Osteoblast (primary cell): ENCODE measurements around the gene PACSIN2. TPM values are rescaled to one million over a fixed set of nuclear protein-coding genes. Genes with fewer than 3 reads are reported as not detected.
"Not testable (repeated sequence)": the region's sequence is repeated elsewhere in the genome, so short reads cannot be mapped to it uniquely, and the experiment has no call there.

Source experiments
- DNase-seq: peaks from one replicate; pipeline ENCODE4 v3.0.0; 2011; ENCODE audit warnings: low spot score, mixed read lengths; ENCODE audit not compliant: insufficient read length; ENCODE audit errors: missing footprints
- H2AFZ ChIP-seq: 2 replicates; pipeline ENCODE4 v1.6.0; 2011; ENCODE audit warnings: mild to moderate bottlenecking, low read length
- H3K27ac ChIP-seq: 2 replicates; pipeline ENCODE4 v1.5.1; 2011; ENCODE audit warnings: mild to moderate bottlenecking, low read depth, low read length, moderate library complexity
- H3K27me3 ChIP-seq: 2 replicates; pipeline ENCODE4 v1.6.0; 2012; ENCODE audit warnings: mild to moderate bottlenecking, control low read depth, inconsistent platforms, low read length, moderate library complexity; ENCODE audit not compliant: insufficient read depth
- H3K36me3 ChIP-seq: 2 replicates; pipeline ENCODE4 v1.5.1; 2011; ENCODE audit warnings: mild to moderate bottlenecking, low read length, control low read depth, moderate library complexity; ENCODE audit not compliant: insufficient read depth
- H3K4me1 ChIP-seq: 2 replicates; pipeline ENCODE4 v1.5.1; 2011; ENCODE audit warnings: mild to moderate bottlenecking, low read length, control low read depth, moderate library complexity; ENCODE audit not compliant: insufficient read depth
- H3K4me2 ChIP-seq: 2 replicates; pipeline ENCODE4 v1.6.0; 2011; ENCODE audit warnings: mild to moderate bottlenecking, low read length; ENCODE audit not compliant: insufficient read depth
- H3K4me3 ChIP-seq: fragments of 200-600 bp; sonication (generic); 3 replicates; pipeline ENCODE4 v1.5.1; 2012; ENCODE audit warnings: mild to moderate bottlenecking, low read length, inconsistent platforms; ENCODE audit not compliant: insufficient read depth
- H3K79me2 ChIP-seq: 2 replicates; pipeline ENCODE4 v1.6.0; 2012; ENCODE audit warnings: mild to moderate bottlenecking, low read length, control low read depth, inconsistent platforms; ENCODE audit not compliant: insufficient read depth
- H3K9me3 ChIP-seq: 2 replicates; pipeline ENCODE4 v1.5.1; 2011; ENCODE audit warnings: low read depth, low read length, control low read depth
- H4K20me1 ChIP-seq: 2 replicates; pipeline ENCODE4 v1.6.0; 2012; ENCODE audit warnings: mild to moderate bottlenecking, low read length, control low read depth; ENCODE audit not compliant: insufficient read depth
- CTCF ChIP-seq: IDR thresholded peaks from 2 replicates; pipeline ENCODE4 v1.5.1; 2011; ENCODE audit warnings: mild to moderate bottlenecking, low read depth, low read length, moderate library complexity; ENCODE audit errors: extremely low read depth
- total RNA-seq: library from RNA; depleted of rRNA; stranded (reverse); fragments of >200 nt; gene quantifications from 2 replicates; pipeline ENCODE4 v1.2.3, GENCODE V29; 2012

The PACSIN2 gene
- total RNA-seq, 1 donor = 38.0 TPM

GRCh38 chr22:42922374-42923191 lies 92.4 kb downstream of the PACSIN2 start:
- peak overlapping the region; percentile 82 for H3K27ac ChIP-seq
- peaks cover 36% of the 10 kb centered on the region for H3K4me1 ChIP-seq
- H3K9me3 ChIP-seq = no peaks in the 10 kb centered on the region
- H3K36me3 ChIP-seq = no peaks in the 10 kb centered on the region
- DNase-seq = peak; percentile 35
- peaks cover 16% of the 10 kb centered on the region for H4K20me1 ChIP-seq
- no peaks in the 10 kb centered on the region for H3K27me3 ChIP-seq
- TF ChIP-seq CTCF = no peak
- peaks cover 80% of the 10 kb centered on the region for H3K79me2 ChIP-seq
- H3K4me2 ChIP-seq = no peak overlapping the region
- H2AFZ ChIP-seq = no peak overlapping the region
- no peak overlapping the region for H3K4me3 ChIP-seq

- peak; percentile 90 for DNase-seq
- H4K20me1 ChIP-seq = peaks cover 17% of the 10 kb centered on the region
- H3K4me3 ChIP-seq = no peak overlapping the region
- no peaks in the 10 kb centered on the region for H3K36me3 ChIP-seq
- no peaks in the 10 kb centered on the region for H3K9me3 ChIP-seq
- H3K79me2 ChIP-seq = peaks cover 82% of the 10 kb centered on the region
- H2AFZ ChIP-seq = no peak overlapping the region
- peak overlapping the region; percentile 82 for H3K27ac ChIP-seq
- H3K27me3 ChIP-seq = no peaks in the 10 kb centered on the region
- H3K4me1 ChIP-seq = peaks cover 36% of the 10 kb centered on the region
- peak overlapping the region; percentile 38 for H3K4me2 ChIP-seq
- no peak for TF ChIP-seq CTCF
Observed at GRCh38 chr22:42920101-42920820, 94.7 kb downstream of the PACSIN2 start.

GRCh38 chr22:42919199-42919598 lies 95.8 kb downstream of the PACSIN2 start:
- Histone ChIP-seq H4K20me1 (peaks cover 25% of the 10 kb centered on the region), H3K27me3 (no peaks in the 10 kb centered on the region), H3K27ac (peak overlapping the region; percentile 29), H3K9me3 (no peaks in the 10 kb centered on the region), H3K4me2 (no peak overlapping the region), H3K4me3 (no peak overlapping the region), H3K4me1 (peaks cover 36% of the 10 kb centered on the region), H2AFZ (no peak overlapping the region), H3K79me2 (peaks cover 84% of the 10 kb centered on the region), H3K36me3 (no peaks in the 10 kb centered on the region)
- no peak for TF ChIP-seq CTCF
- peak; percentile 39 for DNase-seq

- H3K27me3 ChIP-seq = no peaks in the 10 kb centered on the region
- no peaks in the 10 kb centered on the region for H3K9me3 ChIP-seq
- DNase-seq = peak; percentile 21
- no peak overlapping the region for H3K4me3 ChIP-seq
- H3K4me2 ChIP-seq = no peak overlapping the region
- no peak overlapping the region for H2AFZ ChIP-seq
- H3K27ac ChIP-seq = no peak overlapping the region
- H3K4me1 ChIP-seq = peaks cover 36% of the 10 kb centered on the region
- peaks cover 31% of the 10 kb centered on the region for H4K20me1 ChIP-seq
- TF ChIP-seq CTCF = no peak
- peaks cover 84% of the 10 kb centered on the region for H3K79me2 ChIP-seq
- H3K36me3 ChIP-seq = no peaks in the 10 kb centered on the region
Observed at GRCh38 chr22:42918500-42918899, 96.4 kb downstream of the PACSIN2 start.

- Histone ChIP-seq H4K20me1 (peaks cover 33% of the 10 kb centered on the region), H3K79me2 (peaks cover 84% of the 10 kb centered on the region), H3K4me1 (peaks cover 30% of the 10 kb centered on the region)
- not testable (repeated sequence) for H3K27me3 ChIP-seq, H3K4me2 ChIP-seq, H2AFZ ChIP-seq, H3K4me3 ChIP-seq, H3K36me3 ChIP-seq, H3K9me3 ChIP-seq, H3K27ac ChIP-seq
- DNase-seq = peak; percentile 19
Observed at GRCh38 chr22:42917358-42917757, 97.6 kb downstream of the PACSIN2 start.
